Gastroesophageal sphincter (tissue), 3 donors: ENCODE data around the gene TRIP11.

ENCODE experiments used
- POLR2A ChIP-seq, 2 donors: fragments of 450-650 bp; IDR thresholded peaks; one replicate each; pipeline ENCODE4 v1.6.1; 2017; ENCODE audit warnings: antibody characterized with exemption in 2 of 2, mild to moderate bottlenecking in 2 of 2, moderate library complexity in 1 of 2
- TF ChIP-seq, protein P1 (sequence below), 4 experiments: fragments of 200-600 bp in 2 of 4; fragments of 450-650 bp in 2 of 4; sonication (generic) in 1 of 4; IDR thresholded peaks; one replicate each; pipeline ENCODE4 v1.5.1; 2017 to 2019; ENCODE audit warnings: antibody characterized with exemption in 4 of 4, mild to moderate bottlenecking in 2 of 4, moderate library complexity in 2 of 4

- no peak for TF ChIP-seq POLR2A (IDR thresholded peaks at IDR 0.05)
- TF ChIP-seq, protein P1, sequence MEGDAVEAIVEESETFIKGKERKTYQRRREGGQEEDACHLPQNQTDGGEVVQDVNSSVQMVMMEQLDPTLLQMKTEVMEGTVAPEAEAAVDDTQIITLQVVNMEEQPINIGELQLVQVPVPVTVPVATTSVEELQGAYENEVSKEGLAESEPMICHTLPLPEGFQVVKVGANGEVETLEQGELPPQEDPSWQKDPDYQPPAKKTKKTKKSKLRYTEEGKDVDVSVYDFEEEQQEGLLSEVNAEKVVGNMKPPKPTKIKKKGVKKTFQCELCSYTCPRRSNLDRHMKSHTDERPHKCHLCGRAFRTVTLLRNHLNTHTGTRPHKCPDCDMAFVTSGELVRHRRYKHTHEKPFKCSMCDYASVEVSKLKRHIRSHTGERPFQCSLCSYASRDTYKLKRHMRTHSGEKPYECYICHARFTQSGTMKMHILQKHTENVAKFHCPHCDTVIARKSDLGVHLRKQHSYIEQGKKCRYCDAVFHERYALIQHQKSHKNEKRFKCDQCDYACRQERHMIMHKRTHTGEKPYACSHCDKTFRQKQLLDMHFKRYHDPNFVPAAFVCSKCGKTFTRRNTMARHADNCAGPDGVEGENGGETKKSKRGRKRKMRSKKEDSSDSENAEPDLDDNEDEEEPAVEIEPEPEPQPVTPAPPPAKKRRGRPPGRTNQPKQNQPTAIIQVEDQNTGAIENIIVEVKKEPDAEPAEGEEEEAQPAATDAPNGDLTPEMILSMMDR (IDR thresholded peaks at IDR 0.05), result no peak
These were observed 29.2 kb downstream of the TRIP11 start for GRCh38 chr14:92010644-92011043.
